Measurements from ENCODE around the gene BCO2. TPM values are rescaled to one million over a fixed set of nuclear protein-coding genes. Genes with fewer than 3 reads are reported as not detected.

BCO2 gene
- total and polyA plus RNA-seq, 10 of the 15 experiments (the other 5 are each of a cell fraction or from before 2014, with no cell fraction given): 0.29 to 1.0 (median 0.57) TPM

DNA sequence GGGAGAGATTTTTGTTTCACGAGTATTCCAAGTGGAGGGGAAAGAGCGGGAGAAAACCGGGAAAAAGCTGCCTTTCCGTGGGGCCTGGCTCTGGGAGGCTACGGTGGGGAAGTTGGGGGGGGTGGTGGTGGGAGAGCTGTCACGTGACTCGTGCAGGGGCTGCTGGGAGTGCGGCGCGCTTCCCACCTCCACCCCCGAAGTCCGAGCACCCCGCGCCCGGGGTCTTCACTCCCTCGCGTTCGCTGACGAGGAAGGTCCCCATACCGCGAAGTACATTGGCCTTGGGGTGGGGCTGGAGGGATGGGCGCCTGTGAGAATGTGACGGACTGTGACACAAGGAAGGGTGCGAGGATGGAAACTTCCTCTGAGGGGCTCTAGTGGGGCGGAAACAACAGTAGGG lies 8.2 kb upstream of the BCO2 start, which contains the start of gene TEX12 (continued):
- TF ChIP-seq, protein P1, sequence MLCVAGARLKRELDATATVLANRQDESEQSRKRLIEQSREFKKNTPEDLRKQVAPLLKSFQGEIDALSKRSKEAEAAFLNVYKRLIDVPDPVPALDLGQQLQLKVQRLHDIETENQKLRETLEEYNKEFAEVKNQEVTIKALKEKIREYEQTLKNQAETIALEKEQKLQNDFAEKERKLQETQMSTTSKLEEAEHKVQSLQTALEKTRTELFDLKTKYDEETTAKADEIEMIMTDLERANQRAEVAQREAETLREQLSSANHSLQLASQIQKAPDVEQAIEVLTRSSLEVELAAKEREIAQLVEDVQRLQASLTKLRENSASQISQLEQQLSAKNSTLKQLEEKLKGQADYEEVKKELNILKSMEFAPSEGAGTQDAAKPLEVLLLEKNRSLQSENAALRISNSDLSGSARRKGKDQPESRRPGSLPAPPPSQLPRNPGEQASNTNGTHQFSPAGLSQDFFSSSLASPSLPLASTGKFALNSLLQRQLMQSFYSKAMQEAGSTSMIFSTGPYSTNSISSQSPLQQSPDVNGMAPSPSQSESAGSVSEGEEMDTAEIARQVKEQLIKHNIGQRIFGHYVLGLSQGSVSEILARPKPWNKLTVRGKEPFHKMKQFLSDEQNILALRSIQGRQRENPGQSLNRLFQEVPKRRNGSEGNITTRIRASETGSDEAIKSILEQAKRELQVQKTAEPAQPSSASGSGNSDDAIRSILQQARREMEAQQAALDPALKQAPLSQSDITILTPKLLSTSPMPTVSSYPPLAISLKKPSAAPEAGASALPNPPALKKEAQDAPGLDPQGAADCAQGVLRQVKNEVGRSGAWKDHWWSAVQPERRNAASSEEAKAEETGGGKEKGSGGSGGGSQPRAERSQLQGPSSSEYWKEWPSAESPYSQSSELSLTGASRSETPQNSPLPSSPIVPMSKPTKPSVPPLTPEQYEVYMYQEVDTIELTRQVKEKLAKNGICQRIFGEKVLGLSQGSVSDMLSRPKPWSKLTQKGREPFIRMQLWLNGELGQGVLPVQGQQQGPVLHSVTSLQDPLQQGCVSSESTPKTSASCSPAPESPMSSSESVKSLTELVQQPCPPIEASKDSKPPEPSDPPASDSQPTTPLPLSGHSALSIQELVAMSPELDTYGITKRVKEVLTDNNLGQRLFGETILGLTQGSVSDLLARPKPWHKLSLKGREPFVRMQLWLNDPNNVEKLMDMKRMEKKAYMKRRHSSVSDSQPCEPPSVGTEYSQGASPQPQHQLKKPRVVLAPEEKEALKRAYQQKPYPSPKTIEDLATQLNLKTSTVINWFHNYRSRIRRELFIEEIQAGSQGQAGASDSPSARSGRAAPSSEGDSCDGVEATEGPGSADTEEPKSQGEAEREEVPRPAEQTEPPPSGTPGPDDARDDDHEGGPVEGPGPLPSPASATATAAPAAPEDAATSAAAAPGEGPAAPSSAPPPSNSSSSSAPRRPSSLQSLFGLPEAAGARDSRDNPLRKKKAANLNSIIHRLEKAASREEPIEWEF (IDR thresholded peaks at IDR 0.05; ENCODE audit: insufficient replicate concordance, low read depth, low read length): no peak
- TF ChIP-seq, protein P2, sequence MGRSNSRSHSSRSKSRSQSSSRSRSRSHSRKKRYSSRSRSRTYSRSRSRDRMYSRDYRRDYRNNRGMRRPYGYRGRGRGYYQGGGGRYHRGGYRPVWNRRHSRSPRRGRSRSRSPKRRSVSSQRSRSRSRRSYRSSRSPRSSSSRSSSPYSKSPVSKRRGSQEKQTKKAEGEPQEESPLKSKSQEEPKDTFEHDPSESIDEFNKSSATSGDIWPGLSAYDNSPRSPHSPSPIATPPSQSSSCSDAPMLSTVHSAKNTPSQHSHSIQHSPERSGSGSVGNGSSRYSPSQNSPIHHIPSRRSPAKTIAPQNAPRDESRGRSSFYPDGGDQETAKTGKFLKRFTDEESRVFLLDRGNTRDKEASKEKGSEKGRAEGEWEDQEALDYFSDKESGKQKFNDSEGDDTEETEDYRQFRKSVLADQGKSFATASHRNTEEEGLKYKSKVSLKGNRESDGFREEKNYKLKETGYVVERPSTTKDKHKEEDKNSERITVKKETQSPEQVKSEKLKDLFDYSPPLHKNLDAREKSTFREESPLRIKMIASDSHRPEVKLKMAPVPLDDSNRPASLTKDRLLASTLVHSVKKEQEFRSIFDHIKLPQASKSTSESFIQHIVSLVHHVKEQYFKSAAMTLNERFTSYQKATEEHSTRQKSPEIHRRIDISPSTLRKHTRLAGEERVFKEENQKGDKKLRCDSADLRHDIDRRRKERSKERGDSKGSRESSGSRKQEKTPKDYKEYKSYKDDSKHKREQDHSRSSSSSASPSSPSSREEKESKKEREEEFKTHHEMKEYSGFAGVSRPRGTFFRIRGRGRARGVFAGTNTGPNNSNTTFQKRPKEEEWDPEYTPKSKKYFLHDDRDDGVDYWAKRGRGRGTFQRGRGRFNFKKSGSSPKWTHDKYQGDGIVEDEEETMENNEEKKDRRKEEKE (IDR thresholded peaks at IDR 0.05): no peak

Data from GM12878 (cell line).